ENCODE results near the gene CCDC141.

DNA sequence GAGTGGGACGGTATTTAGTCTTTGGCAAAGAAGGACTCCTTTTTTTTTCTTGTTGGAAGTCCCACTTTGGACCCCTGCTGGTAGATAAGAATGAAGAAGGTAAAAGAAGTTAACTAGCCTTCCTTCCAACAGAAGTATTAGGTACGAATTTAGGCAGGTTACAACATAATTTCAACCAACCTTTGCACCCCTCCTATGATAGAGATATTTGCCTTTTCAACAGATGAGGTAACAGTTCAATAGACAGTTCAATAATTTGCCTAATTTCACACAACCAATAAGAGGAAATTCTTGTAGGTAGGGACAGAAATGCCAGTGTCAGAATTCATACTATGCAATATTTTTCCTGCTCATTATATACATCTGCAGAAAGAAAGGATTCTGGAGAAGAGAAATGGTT lies 100.8 kb downstream of the CCDC141 start:
- no peak for TF ChIP-seq POLR2A (IDR thresholded peaks at IDR 0.05; ENCODE audit: low read length)
- no peak for TF ChIP-seq GATA1 (IDR thresholded peaks at IDR 0.05; ENCODE audit: low read depth, low read length)

All from erythroblast (primary cell).